ENCODE results near the gene COA8. TPM values are rescaled to one million over a fixed set of nuclear protein-coding genes. Genes with fewer than 3 reads are reported as not detected.
A peak's percentile ranks its signal among the peaks of the same experiment; 100 is the strongest.

COA8 gene
- total RNA-seq, 2 donors from 2014 or later: 8.0 to 17.6 TPM

- DNase-seq (ENCODE audit: low spot score): no peak
- no peak overlapping the region for H3K4me3 ChIP-seq
- H3K36me3 ChIP-seq: no peaks in the 10 kb centered on the region
- peaks cover 23 to 58% of the 10 kb centered on the region in 2 donors for H3K4me1 ChIP-seq (ENCODE audit: control insufficient read depth in 1 of 2, low read depth in 2 of 2)
- no peaks in the 10 kb centered on the region for H3K9me3 ChIP-seq
- no peak for ATAC-seq (ENCODE audit: insufficient number of reproducible peaks, low FRiP score, low read depth)
- peak overlapping the region; percentile 95 to 99 for H3K27ac ChIP-seq
- TF ChIP-seq CTCF (IDR thresholded peaks at IDR 0.05): no peak
- no peaks in the 10 kb centered on the region for H3K27me3 ChIP-seq (replicated peaks; ENCODE audit: insufficient read depth)
These were observed 64.6 kb downstream of the COA8 start for GRCh38 chr14:103627073-103628025.

GRCh38 chr14:103628221-103628683 is 65.5 kb downstream of the COA8 start:
- Histone ChIP-seq H3K27ac (peak overlapping the region; percentile 95 to 99), H3K27me3 (replicated peaks; ENCODE audit: insufficient read depth) (no peaks in the 10 kb centered on the region), H3K4me3 (peak overlapping the region; percentile 93), H3K4me1 (ENCODE audit: control insufficient read depth in 1 of 2, low read depth in 2 of 2) (peaks cover 23 to 65% of the 10 kb centered on the region in 2 donors), H3K9me3 (no peaks in the 10 kb centered on the region), H3K36me3 (no peaks in the 10 kb centered on the region)
- DNase-seq (ENCODE audit: low spot score) (no peak), ATAC-seq (ENCODE audit: insufficient number of reproducible peaks, low FRiP score, low read depth) (peak; percentile 38)
- TF ChIP-seq CTCF (IDR thresholded peaks at IDR 0.05): no peak

GRCh38 chr14:103628684-103629502 is 66.1 kb downstream of the COA8 start, which contains the start of gene KLC1:
KLC1 (plus strand) TSS chr14:103629211; CDS start chr14:103654565, 25,354 bp downstream.
- peaks cover 24 to 66% of the 10 kb centered on the region in 2 donors for H3K4me1 ChIP-seq (ENCODE audit: control insufficient read depth in 1 of 2, low read depth in 2 of 2)

GRCh38 chr14:103629503-103630121 is 66.9 kb downstream of the COA8 start:
- DNase-seq (ENCODE audit: low spot score) (no peak), ATAC-seq (ENCODE audit: insufficient number of reproducible peaks, low FRiP score, low read depth) (no peak)
- Histone ChIP-seq H3K36me3 (no peaks in the 10 kb centered on the region), H3K27me3 (replicated peaks; ENCODE audit: insufficient read depth) (no peaks in the 10 kb centered on the region), H3K4me3 (peak overlapping the region; percentile 93), H3K4me1 (ENCODE audit: control insufficient read depth in 1 of 2, low read depth in 2 of 2) (peaks cover 23 to 66% of the 10 kb centered on the region in 2 donors), H3K9me3 (no peaks in the 10 kb centered on the region), H3K27ac (peak overlapping the region; percentile 95 to 99)
- no peak for TF ChIP-seq CTCF (IDR thresholded peaks at IDR 0.05)

More at GRCh38 chr14:103628684-103629502, 66.1 kb downstream of the COA8 start, which contains the start of gene KLC1:
- Histone ChIP-seq H3K9me3 (no peaks in the 10 kb centered on the region), H3K4me3 (peak within 1 kb of the TSS; percentile 93), H3K27me3 (replicated peaks; ENCODE audit: insufficient read depth) (no peaks in the 10 kb centered on the region), H3K27ac (peak within 1 kb of the TSS; percentile 95 to 99), H3K36me3 (no peaks in the 10 kb centered on the region)
- ATAC-seq (ENCODE audit: insufficient number of reproducible peaks, low FRiP score, low read depth) (peak; percentile 52), DNase-seq (ENCODE audit: low spot score) (peak; percentile 40)
- TF ChIP-seq CTCF (IDR thresholded peaks at IDR 0.05): no peak

Data from thoracic aorta (tissue), 2 donors.